ENCODE data around the gene PDLIM1.

DNA sequence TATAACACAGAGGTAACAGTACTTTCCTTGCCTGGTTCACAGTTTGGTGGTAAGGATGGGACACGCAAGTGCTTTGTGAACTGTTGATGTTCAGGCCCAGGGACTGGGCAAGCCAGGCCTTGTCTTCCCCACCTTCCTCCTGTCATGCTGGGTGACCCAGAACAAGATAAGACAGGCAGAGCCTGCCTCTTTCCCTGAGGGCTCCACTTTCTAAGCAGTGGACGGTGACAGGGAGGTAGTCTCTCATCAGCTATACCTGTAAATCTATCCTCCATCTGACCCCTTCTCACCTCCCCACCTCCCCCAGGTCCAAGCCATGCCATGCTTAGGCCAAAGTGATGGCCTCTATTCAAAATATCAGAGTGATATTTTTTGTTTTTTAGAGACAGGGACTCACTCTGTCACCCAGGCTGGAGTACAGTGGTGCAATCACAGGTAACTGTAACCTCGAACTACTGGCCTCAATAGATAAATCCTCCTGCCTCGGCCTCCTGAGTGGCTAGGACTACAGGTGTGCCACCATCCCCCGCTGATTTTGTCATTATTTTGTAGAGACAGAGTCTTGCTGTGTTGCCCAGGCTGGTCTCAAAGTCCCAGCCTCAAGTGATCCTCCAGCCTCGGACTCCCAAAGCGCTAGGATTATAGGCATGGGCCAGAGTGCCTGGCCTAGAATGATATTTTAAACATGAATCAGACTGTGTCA lies 42.8 kb downstream of the PDLIM1 start:
- TF ChIP-seq EZH2 (IDR thresholded peaks at IDR 0.05; ENCODE audit: insufficient read depth, poor library complexity, severe bottlenecking) (no peak), EZH2phosphoT487 (IDR thresholded peaks at IDR 0.05; ENCODE audit: insufficient read depth, low read depth) (no peak)
